Uterus (tissue), 2 donors: ENCODE results near the gene ANKRD13B.

ENCODE experiments used
- CTCF ChIP-seq, 4 experiments: fragments of 200-600 bp in 2 of 4; fragments of 450-650 bp in 2 of 4; sonication (generic) in 2 of 4; IDR thresholded peaks; one replicate each; pipeline ENCODE4 v1.5.1; 2016 to 2019; ENCODE audit warnings: antibody characterized with exemption in 4 of 4, mild to moderate bottlenecking in 2 of 4, moderate library complexity in 1 of 4
- POLR2A ChIP-seq, 2 donors: fragments of 450-650 bp; IDR thresholded peaks; one replicate each; pipeline ENCODE4 v1.6.1; 2016; ENCODE audit warnings: antibody characterized with exemption in 2 of 2, mild to moderate bottlenecking in 1 of 2, moderate library complexity in 1 of 2

- TF ChIP-seq CTCF (IDR thresholded peaks at IDR 0.05) = peak; percentile 95 to 97 (median 96)
- peak; percentile 17 to 18 for TF ChIP-seq POLR2A (IDR thresholded peaks at IDR 0.05)
Measured at GRCh38 chr17:29591737-29592608, 959 bp upstream of the ANKRD13B start.
